Loucy (cell line): Measurements from ENCODE around the gene OR5B3.

Source experiments
- H2AFZ ChIP-seq: fragments of 200-600 bp; sonication (generic); 2 replicates; pipeline ENCODE4 v1.6.0; 2016; ENCODE audit warnings: antibody characterized with exemption, mild to moderate bottlenecking, low read length, moderate library complexity
- H3F3A ChIP-seq: fragments of 200-600 bp; 2 replicates; pipeline ENCODE4 v1.6.0; 2016; ENCODE audit warnings: antibody characterized with exemption, low read depth, mild to moderate bottlenecking
- H3K27me3 ChIP-seq: fragments of 200-600 bp; sonication (generic); 2 replicates; pipeline ENCODE4 v1.6.1; 2014; ENCODE audit warnings: low read length, mild to moderate bottlenecking; ENCODE audit not compliant: insufficient read depth, poor library complexity, severe bottlenecking
- H3K36me3 ChIP-seq: fragments of 200-600 bp; sonication (generic); 2 replicates; pipeline ENCODE4 v1.6.1; 2016; ENCODE audit warnings: low read length; ENCODE audit not compliant: insufficient read depth
- H3K4me1 ChIP-seq: fragments of 200-600 bp; sonication (generic); 2 replicates; pipeline ENCODE4 v1.5.1; 2014; ENCODE audit warnings: low read length, mild to moderate bottlenecking; ENCODE audit not compliant: insufficient read depth, poor library complexity, severe bottlenecking
- H3K4me2 ChIP-seq: fragments of 200-600 bp; sonication (generic); 2 replicates; pipeline ENCODE4 v1.6.0; 2014; ENCODE audit warnings: antibody characterized with exemption, low read length, low read depth, mild to moderate bottlenecking; ENCODE audit not compliant: poor library complexity, severe bottlenecking
- H3K4me3 ChIP-seq: fragments of 200-600 bp; sonication (generic); 2 replicates; pipeline ENCODE4 v1.5.1; 2014; ENCODE audit warnings: low read length, mild to moderate bottlenecking, mixed read lengths; ENCODE audit not compliant: poor library complexity, severe bottlenecking
- H3K79me2 ChIP-seq: fragments of 200-600 bp; sonication (generic); 2 replicates; pipeline ENCODE4 v1.6.1; 2014; ENCODE audit warnings: low read length; ENCODE audit not compliant: insufficient read depth
- H3K9ac ChIP-seq: fragments of 200-600 bp; sonication (generic); 2 replicates; pipeline ENCODE4 v1.6.0; 2014; ENCODE audit warnings: mild to moderate bottlenecking, low read depth, low read length, moderate library complexity; ENCODE audit not compliant: poor library complexity, severe bottlenecking
- H3K9me2 ChIP-seq: fragments of 200-600 bp; sonication (generic); replicated peaks from 2 replicates; pipeline ENCODE4 v1.6.1; 2016; ENCODE audit warnings: low read depth, low read length, mixed read lengths
- H3K9me3 ChIP-seq: fragments of 200-600 bp; sonication (generic); 2 replicates; pipeline ENCODE4 v1.6.1; 2014; ENCODE audit warnings: mild to moderate bottlenecking, antibody characterized with exemption, low read length, low read depth; ENCODE audit not compliant: insufficient read depth
- H4K20me1 ChIP-seq: fragments of 200-600 bp; sonication (generic); 2 replicates; pipeline ENCODE4 v1.6.0; 2014; ENCODE audit warnings: antibody characterized with exemption, low read length, mild to moderate bottlenecking; ENCODE audit not compliant: insufficient read depth, poor library complexity, severe bottlenecking
- EZH2phosphoT487 ChIP-seq: fragments of 200-600 bp; IDR thresholded peaks from 2 replicates; pipeline ENCODE4 v1.6.1; 2018; ENCODE audit warnings: antibody characterized with exemption, mild to moderate bottlenecking, moderate library complexity, borderline replicate concordance
- TF ChIP-seq, protein P1 (sequence below): fragments of 200-600 bp; sonication (generic); conservative IDR thresholded peaks from 2 replicates; pipeline ENCODE4 v1.5.1; 2014; ENCODE audit warnings: mild to moderate bottlenecking, antibody characterized with exemption, low read length

Gene OR5B3

DNA sequence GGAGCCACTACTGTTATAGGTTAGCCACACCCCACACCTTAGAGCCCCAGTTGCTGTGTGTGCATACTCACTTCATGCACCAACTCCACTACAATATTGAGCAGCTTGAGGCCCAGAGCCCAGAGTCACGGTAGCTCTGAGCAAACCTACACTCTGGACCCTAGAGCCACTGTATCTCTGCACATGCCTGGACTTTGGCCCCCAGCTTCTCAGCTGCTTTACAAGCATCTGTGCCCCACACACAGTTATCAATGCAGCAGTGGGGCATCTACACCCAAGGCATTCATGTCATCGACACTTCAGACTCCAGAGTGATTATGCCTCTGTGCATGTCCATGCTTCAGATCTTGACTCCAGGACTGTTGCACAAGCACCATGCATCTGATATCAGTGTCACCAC is 37.6 kb upstream of the OR5B3 start:
- H3K36me3 ChIP-seq, result no peaks in the 10 kb centered on the region
- H3K9ac ChIP-seq, result no peak overlapping the region
- no peaks in the 10 kb centered on the region for H3K27me3 ChIP-seq
- no peaks in the 10 kb centered on the region for H3K9me3 ChIP-seq
- H4K20me1 ChIP-seq, result no peaks in the 10 kb centered on the region
- H3K4me3 ChIP-seq, result no peak overlapping the region
- H3K4me2 ChIP-seq, result no peak overlapping the region
- no peaks in the 10 kb centered on the region for H3K9me2 ChIP-seq
- H2AFZ ChIP-seq, result no peak overlapping the region
- no peaks in the 10 kb centered on the region for H3F3A ChIP-seq
- no peaks in the 10 kb centered on the region for H3K4me1 ChIP-seq
- no peaks in the 10 kb centered on the region for H3K79me2 ChIP-seq
- TF ChIP-seq EZH2phosphoT487, result no peak
- TF ChIP-seq, protein P1, sequence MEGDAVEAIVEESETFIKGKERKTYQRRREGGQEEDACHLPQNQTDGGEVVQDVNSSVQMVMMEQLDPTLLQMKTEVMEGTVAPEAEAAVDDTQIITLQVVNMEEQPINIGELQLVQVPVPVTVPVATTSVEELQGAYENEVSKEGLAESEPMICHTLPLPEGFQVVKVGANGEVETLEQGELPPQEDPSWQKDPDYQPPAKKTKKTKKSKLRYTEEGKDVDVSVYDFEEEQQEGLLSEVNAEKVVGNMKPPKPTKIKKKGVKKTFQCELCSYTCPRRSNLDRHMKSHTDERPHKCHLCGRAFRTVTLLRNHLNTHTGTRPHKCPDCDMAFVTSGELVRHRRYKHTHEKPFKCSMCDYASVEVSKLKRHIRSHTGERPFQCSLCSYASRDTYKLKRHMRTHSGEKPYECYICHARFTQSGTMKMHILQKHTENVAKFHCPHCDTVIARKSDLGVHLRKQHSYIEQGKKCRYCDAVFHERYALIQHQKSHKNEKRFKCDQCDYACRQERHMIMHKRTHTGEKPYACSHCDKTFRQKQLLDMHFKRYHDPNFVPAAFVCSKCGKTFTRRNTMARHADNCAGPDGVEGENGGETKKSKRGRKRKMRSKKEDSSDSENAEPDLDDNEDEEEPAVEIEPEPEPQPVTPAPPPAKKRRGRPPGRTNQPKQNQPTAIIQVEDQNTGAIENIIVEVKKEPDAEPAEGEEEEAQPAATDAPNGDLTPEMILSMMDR, result no peak

DNA sequence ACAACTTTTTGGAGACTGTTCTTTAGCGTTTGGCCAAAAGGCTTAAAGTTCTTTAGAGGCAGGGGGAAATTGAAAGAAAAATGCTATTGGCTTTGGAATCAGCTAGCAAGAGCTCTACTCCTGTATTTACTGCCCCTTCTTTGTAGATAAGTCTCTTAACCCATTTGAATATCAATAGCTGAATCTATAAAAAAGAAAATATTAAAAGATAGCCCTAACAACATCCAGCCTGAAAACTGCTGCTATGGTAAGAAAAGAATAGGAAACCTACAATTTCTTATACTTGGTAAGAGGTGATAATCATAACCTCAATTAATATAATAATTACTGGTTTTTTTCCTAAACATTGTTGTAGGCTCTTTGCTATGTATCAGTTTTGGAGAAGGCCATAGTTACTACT is 35.5 kb upstream of the OR5B3 start, which contains the start of gene OR5B12:
TSS of gene OR5B12 (minus strand) at position 101 of the 400 bp plus-strand sequence. CDS start 2,085 bp downstream, outside the sequence.
- Histone ChIP-seq H3K4me3 (no peak within 1 kb of the TSS), H3K9me3 (no peaks in the 10 kb centered on the region), H3K79me2 (no peaks in the 10 kb centered on the region), H3F3A (no peaks in the 10 kb centered on the region), H2AFZ (no peak within 1 kb of the TSS), H3K36me3 (no peaks in the 10 kb centered on the region), H3K9ac (no peak within 1 kb of the TSS), H3K4me1 (no peaks in the 10 kb centered on the region), H4K20me1 (no peaks in the 10 kb centered on the region), H3K4me2 (no peak within 1 kb of the TSS), H3K27me3 (no peaks in the 10 kb centered on the region), H3K9me2 (no peaks in the 10 kb centered on the region)
- no peak for TF ChIP-seq EZH2phosphoT487
- TF ChIP-seq, protein P1, result no peak

DNA sequence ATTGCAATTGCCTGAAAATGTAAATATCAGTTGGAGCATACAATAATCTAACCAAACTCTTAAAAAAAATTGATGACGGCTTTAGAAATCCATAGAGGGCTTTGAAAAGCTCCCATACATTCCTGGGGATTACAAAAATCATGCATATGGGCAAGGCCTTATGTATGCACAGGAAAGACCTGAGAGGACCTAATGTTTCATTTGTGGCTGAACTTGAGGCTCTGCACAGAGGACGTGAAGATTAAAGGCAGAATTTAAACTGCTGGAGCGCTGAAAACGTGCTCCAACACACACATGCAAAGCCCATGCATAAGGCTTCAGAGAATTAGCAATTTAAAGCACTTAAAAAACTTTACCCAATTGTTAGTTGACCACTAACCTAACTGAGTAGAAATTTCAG is 31.8 kb upstream of the OR5B3 start:
- no peaks in the 10 kb centered on the region for H3K9me2 ChIP-seq
- H3K27me3 ChIP-seq, result no peaks in the 10 kb centered on the region
- H3K4me2 ChIP-seq, result no peak overlapping the region
- no peak overlapping the region for H3K9ac ChIP-seq
- H2AFZ ChIP-seq, result no peak overlapping the region
- no peaks in the 10 kb centered on the region for H3K36me3 ChIP-seq
- no peaks in the 10 kb centered on the region for H3F3A ChIP-seq
- no peaks in the 10 kb centered on the region for H4K20me1 ChIP-seq
- TF ChIP-seq, protein P1, result no peak
- no peak for TF ChIP-seq EZH2phosphoT487
- H3K79me2 ChIP-seq, result no peaks in the 10 kb centered on the region
- H3K4me1 ChIP-seq, result no peaks in the 10 kb centered on the region
- H3K9me3 ChIP-seq, result no peaks in the 10 kb centered on the region
- no peak overlapping the region for H3K4me3 ChIP-seq
